Fibroblast of lung (primary cell): ENCODE measurements around the gene DYNLT4.
"Not testable (repeated sequence)": the region's sequence is repeated elsewhere in the genome, so short reads cannot be mapped to it uniquely, and the experiment has no call there.

Experiments used
- CTCF ChIP-seq, 2 donors: IDR thresholded peaks in 1 of 2; conservative IDR thresholded peaks in 1 of 2; 1 replicate in 1 of 2; 2 replicates in 1 of 2; pipeline ENCODE4 v1.5.1; 2011 to 2012; ENCODE audit warnings: low read length in 2 of 2, control low read depth in 1 of 2, inconsistent platforms in 1 of 2, low read depth in 1 of 2, mild to moderate bottlenecking in 1 of 2
- EZH2 ChIP-seq: IDR thresholded peaks from 2 replicates; pipeline ENCODE4 v1.5.1; 2012; ENCODE audit warnings: low read length, control low read depth, mild to moderate bottlenecking; ENCODE audit errors: missing control alignments

GRCh38 chr1:44766421-44766820, 40.7 kb downstream of the DYNLT4 start:
- not testable (repeated sequence) for TF ChIP-seq CTCF (conservative IDR thresholded peaks at IDR 0.05 in 1 of 2, IDR thresholded peaks at IDR 0.05 in 1 of 2; ENCODE audit: low read depth in 1 of 2, low read length in 2 of 2); EZH2
